GM20000 (cell line): ENCODE data around the gene COL5A1.

ENCODE experiments used
- DNase-seq: peaks from one replicate; pipeline ENCODE4 v3.0.0; 2012; ENCODE audit warnings: low spot score
- TF ChIP-seq, protein P1 (sequence below): IDR thresholded peaks from 2 replicates; pipeline ENCODE4 v1.5.1; 2012; ENCODE audit warnings: mild to moderate bottlenecking, control low read depth; ENCODE audit errors: extremely low read depth, missing control alignments

COL5A1 gene

DNA sequence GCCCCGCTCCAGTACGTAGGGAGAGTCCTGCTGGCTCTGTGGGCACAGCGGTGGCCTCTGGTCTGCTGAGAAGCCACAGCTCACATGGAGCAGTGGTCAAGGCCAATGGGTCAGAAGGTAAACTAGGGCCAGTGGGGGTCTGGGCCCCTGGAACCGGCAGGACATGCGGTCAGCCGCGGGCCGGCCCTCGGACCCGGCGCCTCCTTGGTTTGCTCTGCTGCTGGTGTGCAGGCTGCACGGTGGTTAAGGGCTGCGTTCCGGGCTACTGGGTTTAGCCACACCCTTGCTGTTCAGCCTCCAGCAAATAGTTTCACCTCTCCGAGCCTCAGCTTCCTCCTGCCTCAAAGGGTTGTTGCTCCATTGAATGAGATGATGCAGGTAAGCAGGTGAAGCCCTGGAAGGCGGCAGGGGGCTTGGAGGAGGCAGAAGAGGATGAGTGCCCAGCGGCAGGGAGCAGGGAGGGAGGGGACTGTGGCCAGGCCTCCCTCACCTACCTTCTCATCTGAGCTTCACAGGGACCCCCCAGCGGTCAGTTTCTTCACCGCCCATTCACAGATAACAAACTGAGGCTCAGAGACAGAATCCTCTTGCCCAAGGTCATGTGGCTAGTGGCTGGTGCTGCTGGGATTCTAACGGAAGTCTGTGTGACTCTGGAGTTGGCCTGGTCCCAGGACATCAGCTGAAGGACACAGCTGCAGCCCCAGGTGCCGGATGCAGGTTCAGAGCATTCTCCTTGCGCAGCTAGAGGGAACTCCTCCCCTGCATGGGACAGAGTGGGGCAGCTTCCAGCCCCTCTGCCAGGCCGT lies 3.7 kb upstream of the COL5A1 start:
- no peak for DNase-seq
- TF ChIP-seq, protein P1, sequence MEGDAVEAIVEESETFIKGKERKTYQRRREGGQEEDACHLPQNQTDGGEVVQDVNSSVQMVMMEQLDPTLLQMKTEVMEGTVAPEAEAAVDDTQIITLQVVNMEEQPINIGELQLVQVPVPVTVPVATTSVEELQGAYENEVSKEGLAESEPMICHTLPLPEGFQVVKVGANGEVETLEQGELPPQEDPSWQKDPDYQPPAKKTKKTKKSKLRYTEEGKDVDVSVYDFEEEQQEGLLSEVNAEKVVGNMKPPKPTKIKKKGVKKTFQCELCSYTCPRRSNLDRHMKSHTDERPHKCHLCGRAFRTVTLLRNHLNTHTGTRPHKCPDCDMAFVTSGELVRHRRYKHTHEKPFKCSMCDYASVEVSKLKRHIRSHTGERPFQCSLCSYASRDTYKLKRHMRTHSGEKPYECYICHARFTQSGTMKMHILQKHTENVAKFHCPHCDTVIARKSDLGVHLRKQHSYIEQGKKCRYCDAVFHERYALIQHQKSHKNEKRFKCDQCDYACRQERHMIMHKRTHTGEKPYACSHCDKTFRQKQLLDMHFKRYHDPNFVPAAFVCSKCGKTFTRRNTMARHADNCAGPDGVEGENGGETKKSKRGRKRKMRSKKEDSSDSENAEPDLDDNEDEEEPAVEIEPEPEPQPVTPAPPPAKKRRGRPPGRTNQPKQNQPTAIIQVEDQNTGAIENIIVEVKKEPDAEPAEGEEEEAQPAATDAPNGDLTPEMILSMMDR, result no peak

DNA sequence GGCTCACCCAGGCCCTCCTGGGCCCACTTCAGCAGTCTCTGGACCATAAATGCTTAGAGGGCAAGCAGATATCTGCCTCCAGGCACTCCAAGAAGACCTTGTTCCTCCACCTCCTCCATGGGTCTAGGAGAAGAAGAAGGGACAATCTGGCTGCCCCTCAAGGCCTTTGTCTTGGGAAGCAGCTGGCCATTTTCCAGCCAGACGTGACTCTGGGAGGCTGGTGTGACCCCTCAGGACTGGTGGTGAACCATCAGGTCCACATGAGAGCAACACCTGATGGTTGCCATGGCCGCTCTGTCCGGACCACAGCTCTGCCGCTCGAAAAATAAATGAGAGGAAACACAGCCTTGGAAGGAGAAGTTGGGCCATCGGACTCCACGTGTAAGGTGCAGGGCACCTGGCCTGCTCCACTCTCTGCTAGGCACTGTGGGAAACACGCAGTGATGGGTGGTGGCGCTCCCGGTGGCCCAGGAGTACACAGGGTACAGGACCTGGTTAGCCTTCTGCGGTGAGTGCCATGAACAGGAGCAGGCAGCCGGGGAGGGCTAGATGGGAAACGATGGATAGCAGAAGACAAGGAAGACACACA lies 3.0 kb upstream of the COL5A1 start:
- TF ChIP-seq, protein P1, result no peak
- DNase-seq, result no peak

DNA sequence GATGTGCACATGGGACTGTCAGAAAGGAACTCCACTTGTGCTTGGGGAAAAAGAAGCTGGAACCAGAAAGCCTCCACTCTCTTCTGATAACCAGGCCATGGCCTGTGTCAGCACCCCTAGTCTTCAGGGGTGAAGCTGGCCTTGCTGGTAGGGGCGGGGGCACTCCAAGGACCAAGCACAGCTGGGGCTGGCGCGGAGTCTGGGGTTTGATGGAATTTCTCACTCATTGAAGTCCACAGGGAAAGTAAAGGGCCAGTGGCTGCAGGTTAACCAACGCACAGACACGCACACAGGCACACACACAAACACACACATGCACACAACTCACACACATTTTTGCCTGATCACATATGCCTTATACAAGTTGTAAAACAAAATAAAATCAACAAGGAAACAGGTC lies 1.6 kb upstream of the COL5A1 start:
- no peak for DNase-seq
- TF ChIP-seq, protein P1, result no peak

DNA sequence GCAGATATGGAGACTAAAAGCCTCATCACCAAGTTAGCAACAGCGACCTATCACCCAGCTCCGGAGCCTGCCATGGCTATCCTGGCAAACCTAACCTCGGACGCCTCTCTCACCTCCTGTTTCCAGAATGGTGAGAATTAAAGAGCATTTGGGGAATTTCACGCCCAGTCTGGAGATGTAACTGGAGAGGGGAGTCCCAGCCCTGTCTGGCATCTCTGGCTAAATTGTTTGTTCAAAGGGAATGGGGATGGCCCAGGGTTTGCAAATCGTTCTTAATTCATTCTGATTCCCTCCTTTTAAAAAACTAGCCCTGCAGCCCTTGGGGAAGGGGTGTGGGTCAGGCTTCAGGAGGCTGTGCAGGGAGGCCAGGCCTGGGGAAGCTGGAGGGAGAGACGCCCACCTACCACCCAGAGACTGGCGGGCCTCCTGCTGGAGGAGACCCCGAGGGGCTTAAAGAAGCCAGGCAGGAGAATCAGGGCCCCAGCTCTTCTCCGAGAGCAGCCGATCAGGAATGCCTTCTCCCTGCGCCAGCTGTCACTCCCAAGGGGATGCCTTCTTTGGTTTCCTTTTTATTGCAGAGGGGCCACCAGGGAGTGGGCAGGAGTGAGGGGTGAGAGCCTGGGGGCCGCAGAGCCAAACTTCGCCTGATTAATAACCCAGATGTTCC lies 964 bp upstream of the COL5A1 start:
- DNase-seq, result no peak
- TF ChIP-seq, protein P1, result no peak

DNA sequence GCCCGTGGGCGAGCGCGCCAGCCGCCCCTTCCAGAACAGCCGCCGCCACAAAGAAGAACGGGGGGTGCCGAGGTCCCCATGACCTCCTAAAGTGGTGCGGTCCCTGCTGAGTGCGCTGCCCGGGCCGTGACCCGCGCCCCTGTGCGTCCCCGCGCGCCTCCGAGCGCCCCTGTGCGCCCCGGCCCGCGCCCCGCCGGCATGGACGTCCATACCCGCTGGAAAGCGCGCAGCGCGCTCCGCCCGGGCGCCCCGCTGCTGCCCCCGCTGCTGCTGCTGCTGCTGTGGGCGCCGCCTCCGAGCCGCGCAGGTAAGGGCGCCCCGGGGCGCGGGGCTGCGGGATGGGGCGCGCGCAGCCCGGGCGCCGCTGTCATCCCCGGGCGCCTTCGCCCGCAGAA lies 384 bp downstream of the COL5A1 start:
- DNase-seq, result no peak
- TF ChIP-seq, protein P1, result no peak

DNA sequence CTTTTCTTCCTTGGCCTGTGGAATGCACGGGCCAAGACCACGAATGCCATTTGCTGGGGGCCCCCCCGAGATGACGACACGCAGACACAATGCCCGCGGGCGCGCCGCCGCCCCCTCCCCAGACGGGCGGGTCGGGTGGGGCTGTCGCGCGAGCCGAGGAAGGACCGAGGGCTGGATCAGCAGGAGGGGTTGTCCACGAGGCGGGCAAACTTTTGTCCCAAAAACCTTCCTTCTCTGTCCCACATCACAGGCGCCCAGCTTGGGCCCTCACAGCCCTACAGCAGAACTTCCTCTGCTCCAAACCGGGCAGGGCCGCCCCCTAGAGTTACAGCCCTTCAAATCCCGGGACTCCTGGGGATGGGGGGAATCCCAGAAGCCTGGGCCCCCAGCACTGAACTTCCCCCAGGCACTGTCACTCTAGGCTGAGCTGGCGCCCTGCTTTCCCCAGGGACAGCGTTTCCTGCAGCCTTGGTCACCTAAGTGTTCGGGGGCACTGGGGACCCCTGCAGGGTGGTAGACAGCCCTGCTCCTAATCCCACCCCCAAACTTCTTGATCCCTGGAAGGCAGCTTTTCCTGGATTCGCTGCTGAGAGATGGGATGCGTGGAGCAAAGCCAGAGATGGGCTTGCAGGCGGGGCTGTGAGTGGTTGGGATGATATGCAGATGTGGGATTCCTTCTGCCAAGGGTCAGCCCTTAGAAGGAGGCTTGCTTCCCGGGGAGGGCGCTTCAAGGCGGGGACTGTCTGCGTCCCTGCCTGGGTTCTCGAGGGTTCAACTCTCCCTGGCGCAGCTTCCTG lies 980 bp downstream of the COL5A1 start:
- TF ChIP-seq, protein P1, result no peak
- DNase-seq, result peak; percentile 49
